Astrocyte of the cerebellum (primary cell): Measurements from ENCODE around the gene ABCA13.

Source experiments
- DNase-seq: peaks from one replicate; pipeline ENCODE4 v3.0.0-alpha.2; 2011; ENCODE audit warnings: low read depth
- H3K4me3 ChIP-seq: 2 replicates; pipeline ENCODE4 v1.5.1; 2011; ENCODE audit warnings: mild to moderate bottlenecking, low read depth, low read length, moderate library complexity
- in situ Hi-C: cut with HindIII; loops from 2 replicates; pipeline ENCODE4 v1.10.0; 2017; ENCODE audit warnings: low sequenced_read_pairs
- TF ChIP-seq, protein P1 (sequence below): IDR thresholded peaks from 2 replicates; pipeline ENCODE4 v1.5.1; 2012; ENCODE audit warnings: low read length, low read depth, moderate library complexity, mild to moderate bottlenecking; ENCODE audit errors: missing control alignments

ABCA13 gene, protein sequence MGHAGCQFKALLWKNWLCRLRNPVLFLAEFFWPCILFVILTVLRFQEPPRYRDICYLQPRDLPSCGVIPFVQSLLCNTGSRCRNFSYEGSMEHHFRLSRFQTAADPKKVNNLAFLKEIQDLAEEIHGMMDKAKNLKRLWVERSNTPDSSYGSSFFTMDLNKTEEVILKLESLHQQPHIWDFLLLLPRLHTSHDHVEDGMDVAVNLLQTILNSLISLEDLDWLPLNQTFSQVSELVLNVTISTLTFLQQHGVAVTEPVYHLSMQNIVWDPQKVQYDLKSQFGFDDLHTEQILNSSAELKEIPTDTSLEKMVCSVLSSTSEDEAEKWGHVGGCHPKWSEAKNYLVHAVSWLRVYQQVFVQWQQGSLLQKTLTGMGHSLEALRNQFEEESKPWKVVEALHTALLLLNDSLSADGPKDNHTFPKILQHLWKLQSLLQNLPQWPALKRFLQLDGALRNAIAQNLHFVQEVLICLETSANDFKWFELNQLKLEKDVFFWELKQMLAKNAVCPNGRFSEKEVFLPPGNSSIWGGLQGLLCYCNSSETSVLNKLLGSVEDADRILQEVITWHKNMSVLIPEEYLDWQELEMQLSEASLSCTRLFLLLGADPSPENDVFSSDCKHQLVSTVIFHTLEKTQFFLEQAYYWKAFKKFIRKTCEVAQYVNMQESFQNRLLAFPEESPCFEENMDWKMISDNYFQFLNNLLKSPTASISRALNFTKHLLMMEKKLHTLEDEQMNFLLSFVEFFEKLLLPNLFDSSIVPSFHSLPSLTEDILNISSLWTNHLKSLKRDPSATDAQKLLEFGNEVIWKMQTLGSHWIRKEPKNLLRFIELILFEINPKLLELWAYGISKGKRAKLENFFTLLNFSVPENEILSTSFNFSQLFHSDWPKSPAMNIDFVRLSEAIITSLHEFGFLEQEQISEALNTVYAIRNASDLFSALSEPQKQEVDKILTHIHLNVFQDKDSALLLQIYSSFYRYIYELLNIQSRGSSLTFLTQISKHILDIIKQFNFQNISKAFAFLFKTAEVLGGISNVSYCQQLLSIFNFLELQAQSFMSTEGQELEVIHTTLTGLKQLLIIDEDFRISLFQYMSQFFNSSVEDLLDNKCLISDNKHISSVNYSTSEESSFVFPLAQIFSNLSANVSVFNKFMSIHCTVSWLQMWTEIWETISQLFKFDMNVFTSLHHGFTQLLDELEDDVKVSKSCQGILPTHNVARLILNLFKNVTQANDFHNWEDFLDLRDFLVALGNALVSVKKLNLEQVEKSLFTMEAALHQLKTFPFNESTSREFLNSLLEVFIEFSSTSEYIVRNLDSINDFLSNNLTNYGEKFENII (N-terminal part only)

DNA sequence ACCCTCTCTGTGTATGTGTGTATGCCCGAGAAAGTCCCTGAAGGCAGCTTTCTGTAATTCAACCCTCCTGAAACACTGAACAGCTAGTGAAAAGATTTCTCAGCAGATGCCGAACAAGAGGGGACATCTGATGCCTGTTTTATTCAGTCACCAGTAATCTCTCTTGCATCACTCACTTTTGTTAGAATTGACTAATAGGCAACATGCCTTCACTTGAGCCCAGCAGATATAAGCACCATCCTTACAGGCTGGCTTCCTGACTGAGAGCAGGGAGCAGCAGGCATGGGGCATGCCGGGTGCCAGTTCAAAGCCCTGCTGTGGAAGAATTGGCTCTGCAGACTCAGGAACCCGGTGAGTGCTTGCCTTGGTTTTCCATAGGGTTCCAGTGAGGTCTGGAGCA is at the start of gene ABCA13:
TSS of gene ABCA13 (plus strand) at position 257 of the 400 bp plus-strand sequence. CDS start at position 283, 26 bp downstream.
- in situ Hi-C loops, result no loop called here
- DNase-seq, result no peak
- TF ChIP-seq, protein P1, sequence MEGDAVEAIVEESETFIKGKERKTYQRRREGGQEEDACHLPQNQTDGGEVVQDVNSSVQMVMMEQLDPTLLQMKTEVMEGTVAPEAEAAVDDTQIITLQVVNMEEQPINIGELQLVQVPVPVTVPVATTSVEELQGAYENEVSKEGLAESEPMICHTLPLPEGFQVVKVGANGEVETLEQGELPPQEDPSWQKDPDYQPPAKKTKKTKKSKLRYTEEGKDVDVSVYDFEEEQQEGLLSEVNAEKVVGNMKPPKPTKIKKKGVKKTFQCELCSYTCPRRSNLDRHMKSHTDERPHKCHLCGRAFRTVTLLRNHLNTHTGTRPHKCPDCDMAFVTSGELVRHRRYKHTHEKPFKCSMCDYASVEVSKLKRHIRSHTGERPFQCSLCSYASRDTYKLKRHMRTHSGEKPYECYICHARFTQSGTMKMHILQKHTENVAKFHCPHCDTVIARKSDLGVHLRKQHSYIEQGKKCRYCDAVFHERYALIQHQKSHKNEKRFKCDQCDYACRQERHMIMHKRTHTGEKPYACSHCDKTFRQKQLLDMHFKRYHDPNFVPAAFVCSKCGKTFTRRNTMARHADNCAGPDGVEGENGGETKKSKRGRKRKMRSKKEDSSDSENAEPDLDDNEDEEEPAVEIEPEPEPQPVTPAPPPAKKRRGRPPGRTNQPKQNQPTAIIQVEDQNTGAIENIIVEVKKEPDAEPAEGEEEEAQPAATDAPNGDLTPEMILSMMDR, result no peak
- H3K4me3 ChIP-seq, result no peak within 1 kb of the TSS

DNA sequence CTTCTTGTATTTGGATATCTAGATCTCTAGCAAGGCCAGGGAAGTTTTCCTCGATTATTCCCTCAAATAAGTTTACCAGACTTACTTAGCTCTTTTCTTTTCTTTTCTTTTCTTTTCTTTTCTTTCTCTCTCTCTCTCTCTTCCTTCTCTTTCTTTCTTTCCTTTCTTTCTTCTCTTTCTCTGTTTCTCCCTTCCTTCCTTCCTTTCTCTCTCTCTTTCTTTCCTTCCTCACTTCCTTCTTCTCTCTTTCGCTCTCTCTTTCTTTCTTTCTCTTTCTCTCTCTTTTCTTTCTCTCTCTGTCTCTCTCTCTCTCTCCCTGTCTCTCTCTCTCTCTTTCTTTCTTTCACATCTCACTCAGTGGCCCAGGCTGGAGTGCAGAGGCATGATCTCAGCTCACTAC is 45.2 kb upstream of the ABCA13 start:
- in situ Hi-C loops, result loop anchor here (5.0 kb wide), 1 partner anchor 36 kb away; no protein-coding TSS in a partner anchor

DNA sequence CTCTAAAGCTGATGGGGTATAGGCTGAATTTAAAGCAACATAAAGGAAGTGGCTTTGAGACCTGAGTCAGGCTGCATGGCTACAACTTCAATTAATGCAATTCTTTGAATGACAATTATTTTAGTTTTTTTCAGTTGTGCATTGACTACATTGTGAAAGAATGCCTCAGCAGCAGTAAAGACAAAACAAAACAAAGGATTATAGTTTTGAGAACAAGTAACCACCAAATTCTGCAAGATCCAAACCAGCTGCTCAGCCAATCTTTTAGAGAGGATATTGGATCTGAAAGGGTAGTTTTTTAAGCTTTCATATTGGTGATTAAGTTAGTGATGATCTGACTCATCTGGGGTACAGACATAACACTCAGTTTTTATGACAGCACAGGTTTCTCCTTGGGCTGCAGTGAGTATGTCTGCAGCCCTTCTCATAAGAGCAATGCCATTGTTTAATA is 40.6 kb upstream of the ABCA13 start:
- H3K4me3 ChIP-seq, result no peak overlapping the region
- no peak for DNase-seq
- TF ChIP-seq, protein P1, result no peak
- in situ Hi-C loops, result no loop called here

More for the DNA sequence above, 45.2 kb upstream of the ABCA13 start:
- no peak for DNase-seq
- TF ChIP-seq, protein P1, result no peak
- H3K4me3 ChIP-seq, result no peak overlapping the region

DNA sequence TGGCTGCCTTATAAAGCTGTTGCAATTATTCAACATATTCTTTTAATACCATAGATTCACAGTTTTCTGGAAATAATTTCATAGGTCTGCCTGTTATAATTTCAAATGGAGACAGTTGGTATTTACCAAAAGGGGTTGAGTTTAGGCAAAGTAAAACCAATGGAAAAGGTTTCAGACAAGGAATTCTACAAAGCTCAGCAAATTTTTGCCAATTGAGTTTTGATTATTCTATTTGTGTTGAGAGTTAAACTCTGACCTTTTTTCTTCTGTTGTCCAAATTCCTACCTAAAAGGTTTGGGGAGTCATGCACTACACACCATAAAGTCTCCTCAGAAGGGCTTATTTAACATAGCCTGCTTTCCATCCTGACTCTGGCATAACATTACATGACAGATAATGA is 38.5 kb upstream of the ABCA13 start:
- no peak for DNase-seq
- H3K4me3 ChIP-seq, result no peak overlapping the region
- TF ChIP-seq, protein P1, result no peak
- in situ Hi-C loops, result no loop called here

DNA sequence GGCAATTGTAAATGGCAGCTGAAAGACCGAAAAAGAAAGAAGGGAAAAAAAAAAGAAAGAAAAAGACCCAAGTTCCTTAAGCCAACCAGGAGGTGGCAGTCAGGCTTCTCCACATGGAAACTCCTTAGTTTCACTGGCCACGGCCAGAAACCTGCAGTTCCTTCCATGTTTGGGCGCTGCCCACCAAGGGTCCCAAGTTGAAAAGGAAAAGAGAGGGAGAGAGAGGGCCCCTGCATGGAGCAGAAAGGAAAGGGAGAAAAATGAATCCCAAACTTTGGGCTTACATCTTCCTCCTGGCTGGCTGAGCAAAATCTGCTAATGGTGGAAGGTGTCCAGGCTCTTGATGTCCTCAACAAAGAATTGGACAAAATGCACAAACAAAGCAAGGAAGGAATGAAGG is 31.8 kb upstream of the ABCA13 start:
- no peak for DNase-seq
- TF ChIP-seq, protein P1, result peak; percentile 33
- no peak overlapping the region for H3K4me3 ChIP-seq
- in situ Hi-C loops, result no loop called here
